HCEC 1CT (cell line): ENCODE data around the gene HSD17B4.
"Not testable (repeated sequence)": the region's sequence is repeated elsewhere in the genome, so short reads cannot be mapped to it uniquely, and the experiment has no call there.

Experiments
- DNase-seq: peaks from one replicate; pipeline ENCODE4 v3.0.0-alpha.2; 2017

The HSD17B4 gene

GRCh38 chr5:119432674-119433237, 19.5 kb upstream of the HSD17B4 start:
- not testable (repeated sequence) for DNase-seq

- DNase-seq: peak; percentile 24
Observed at GRCh38 chr5:119435436-119436132, 16.7 kb upstream of the HSD17B4 start.

- not testable (repeated sequence) for DNase-seq
Observed at GRCh38 chr5:119437785-119438586, 14.3 kb upstream of the HSD17B4 start.

- DNase-seq: not testable (repeated sequence)
Observed at GRCh38 chr5:119438587-119438917, 13.7 kb upstream of the HSD17B4 start.

- no peak for DNase-seq
Observed at GRCh38 chr5:119439140-119439631, 13.1 kb upstream of the HSD17B4 start.

- not testable (repeated sequence) for DNase-seq
Observed at GRCh38 chr5:119439632-119440031, 12.7 kb upstream of the HSD17B4 start.

GRCh38 chr5:119444643-119445042, 7.7 kb upstream of the HSD17B4 start:
- not testable (repeated sequence) for DNase-seq

GRCh38 chr5:119445544-119445943, 6.8 kb upstream of the HSD17B4 start:
- DNase-seq: no peak

- DNase-seq: no peak
Observed at GRCh38 chr5:119449882-119450281, 2.4 kb upstream of the HSD17B4 start.

- DNase-seq: not testable (repeated sequence)
Observed at GRCh38 chr5:119450627-119451026, 1.7 kb upstream of the HSD17B4 start.

GRCh38 chr5:119451561-119451960, 736 bp upstream of the HSD17B4 start:
- DNase-seq: no peak

GRCh38 chr5:119452060-119452372, 281 bp upstream of the HSD17B4 start:
- DNase-seq: no peak

- DNase-seq: peak; percentile 5
Observed at GRCh38 chr5:119453040-119453373, 710 bp downstream of the HSD17B4 start.

GRCh38 chr5:119454171-119454570, 1.9 kb downstream of the HSD17B4 start:
- no peak for DNase-seq

- no peak for DNase-seq
Observed at GRCh38 chr5:119458911-119459632, 6.8 kb downstream of the HSD17B4 start.

- no peak for DNase-seq
Observed at GRCh38 chr5:119465640-119466039, 13.3 kb downstream of the HSD17B4 start.

GRCh38 chr5:119468286-119468685, 16.0 kb downstream of the HSD17B4 start:
- peak; percentile 2 for DNase-seq

GRCh38 chr5:119470105-119470763, 17.9 kb downstream of the HSD17B4 start:
- DNase-seq: no peak

- DNase-seq: peak; percentile 40
Observed at GRCh38 chr5:119470851-119471451, 18.7 kb downstream of the HSD17B4 start.

GRCh38 chr5:119473241-119473640, 20.9 kb downstream of the HSD17B4 start:
- no peak for DNase-seq

GRCh38 chr5:119476341-119476740, 24.0 kb downstream of the HSD17B4 start:
- DNase-seq: no peak

GRCh38 chr5:119478781-119479180, 26.5 kb downstream of the HSD17B4 start:
- no peak for DNase-seq
